Smooth muscle cell (in vitro differentiated cells): Measurements from ENCODE around the gene ZNF142. TPM values are rescaled to one million over a fixed set of nuclear protein-coding genes. Genes with fewer than 3 reads are reported as not detected.

Experiments
- DNase-seq: peaks from one replicate; lab custom pipeline; 2025; ENCODE audit not compliant: unreplicated experiment; lab: John Stamatoyannopoulos, UW
- H2AFZ ChIP-seq: fragments of 200-600 bp; sonication (generic); 2 replicates; pipeline ENCODE4 v1.6.0; 2016; ENCODE audit warnings: antibody characterized with exemption, low read depth, mild to moderate bottlenecking
- H3F3A ChIP-seq: fragments of 200-600 bp; sonication (generic); 2 replicates; pipeline ENCODE4 v1.6.0; 2017; ENCODE audit warnings: antibody characterized with exemption, low read depth
- H3K27ac ChIP-seq: fragments of 200-600 bp; sonication (generic); 2 replicates; pipeline ENCODE4 v1.5.1; 2016; ENCODE audit warnings: low read depth, mild to moderate bottlenecking
- H3K27me3 ChIP-seq: fragments of 200-600 bp; sonication (generic); 2 replicates; pipeline ENCODE4 v1.6.1; 2016; ENCODE audit warnings: low read depth, mild to moderate bottlenecking
- H3K36me3 ChIP-seq: fragments of 200-600 bp; sonication (generic); 2 replicates; pipeline ENCODE4 v1.5.1; 2016; ENCODE audit warnings: low read depth
- H3K4me1 ChIP-seq: fragments of 200-600 bp; sonication (generic); 2 replicates; pipeline ENCODE4 v1.5.1; 2016; ENCODE audit warnings: low read depth
- H3K4me2 ChIP-seq: fragments of 200-600 bp; sonication (generic); 2 replicates; pipeline ENCODE4 v1.6.0; 2016; ENCODE audit warnings: mild to moderate bottlenecking
- H3K4me3 ChIP-seq: fragments of 200-600 bp; sonication (generic); 2 replicates; pipeline ENCODE4 v1.5.1; 2016; ENCODE audit warnings: mild to moderate bottlenecking
- H3K79me2 ChIP-seq: fragments of 200-600 bp; sonication (generic); 2 replicates; pipeline ENCODE4 v1.6.0; 2016; ENCODE audit warnings: low read depth, mild to moderate bottlenecking
- H3K9ac ChIP-seq: fragments of 200-600 bp; sonication (generic); 2 replicates; pipeline ENCODE4 v1.6.0; 2016; ENCODE audit warnings: low read depth
- H3K9me3 ChIP-seq: fragments of 200-600 bp; sonication (generic); replicated peaks from 2 replicates; pipeline ENCODE4 v1.5.1; 2016; ENCODE audit warnings: low read depth
- H4K20me1 ChIP-seq: fragments of 200-600 bp; sonication (generic); 2 replicates; pipeline ENCODE4 v1.6.0; 2016; ENCODE audit warnings: low read depth
- CTCF ChIP-seq: fragments of 200-600 bp; sonication (generic); IDR thresholded peaks from 2 replicates; pipeline ENCODE4 v1.5.1; 2017; ENCODE audit warnings: borderline replicate concordance, mild to moderate bottlenecking, antibody characterized with exemption; ENCODE audit not compliant: insufficient read depth, poor library complexity, severe bottlenecking
- WGBS: methylation state at CpG from one replicate; pipeline ENCODE4 v1.1.7; 2016; ENCODE audit warnings: low lambda C conversion rate; 5-methylcytosine and 5-hydroxymethylcytosine counted together
- polyA plus RNA-seq: library from polyadenylated mRNA; unstranded; fragments of >200 nt; fragmentation: Nextera tagmentation; extraction: Ambion mirVana; gene quantifications from 2 replicates; pipeline ENCODE4 v1.2.1, GENCODE V29; 2016
- total RNA-seq: library from RNA; depleted of rRNA; stranded (reverse); fragments of >200 nt; gene quantifications from 2 replicates; pipeline ENCODE4 v1.2.3, GENCODE V29; 2014

ZNF142 gene
- total and polyA plus RNA-seq, 2 experiments from 2014 or later: 5.8 to 7.3 TPM

- H3K9me3 ChIP-seq: no peaks in the 10 kb centered on the region
- no peak overlapping the region for H3K4me3 ChIP-seq
- H3K9ac ChIP-seq: no peak overlapping the region
- no peak for DNase-seq
- 97% methylated on average over 18 of the region's 18 CpGs for WGBS
- no peaks in the 10 kb centered on the region for H4K20me1 ChIP-seq
- H3F3A ChIP-seq: no peaks in the 10 kb centered on the region
- H3K36me3 ChIP-seq: no peaks in the 10 kb centered on the region
- H3K27ac ChIP-seq: no peak overlapping the region
- H3K79me2 ChIP-seq: no peaks in the 10 kb centered on the region
- no peak overlapping the region for H3K4me2 ChIP-seq
- H3K4me1 ChIP-seq: no peaks in the 10 kb centered on the region
- H2AFZ ChIP-seq: no peak overlapping the region
- no peak for TF ChIP-seq CTCF
- H3K27me3 ChIP-seq: no peaks in the 10 kb centered on the region
Observed at GRCh38 chr2:218642121-218642656, 17.2 kb downstream of the ZNF142 start.

GRCh38 chr2:218638372-218638771 is 21.1 kb downstream of the ZNF142 start:
- H3K9me3 ChIP-seq: no peaks in the 10 kb centered on the region
- no peaks in the 10 kb centered on the region for H3K27me3 ChIP-seq
- H3K36me3 ChIP-seq: peaks cover 5% of the 10 kb centered on the region
- WGBS: 98% methylated on average over 17 of the region's 18 CpGs
- H4K20me1 ChIP-seq: no peaks in the 10 kb centered on the region
- no peaks in the 10 kb centered on the region for H3K79me2 ChIP-seq
- TF ChIP-seq CTCF: no peak
- no peaks in the 10 kb centered on the region for H3F3A ChIP-seq
- DNase-seq: no peak
- no peak overlapping the region for H2AFZ ChIP-seq
- no peaks in the 10 kb centered on the region for H3K4me1 ChIP-seq
- H3K4me2 ChIP-seq: no peak overlapping the region
- H3K4me3 ChIP-seq: no peak overlapping the region
- H3K27ac ChIP-seq: no peak overlapping the region
- H3K9ac ChIP-seq: no peak overlapping the region

- Histone ChIP-seq H3K4me1 (no peaks in the 10 kb centered on the region), H2AFZ (no peak overlapping the region), H3K4me2 (no peak overlapping the region), H3K9ac (no peak overlapping the region), H3K36me3 (peaks cover 5% of the 10 kb centered on the region), H4K20me1 (no peaks in the 10 kb centered on the region), H3K27me3 (no peaks in the 10 kb centered on the region), H3K27ac (no peak overlapping the region), H3F3A (no peaks in the 10 kb centered on the region), H3K4me3 (no peak overlapping the region), H3K79me2 (no peaks in the 10 kb centered on the region), H3K9me3 (no peaks in the 10 kb centered on the region)
- DNase-seq: no peak
- 97% methylated on average over 5 of the region's 5 CpGs for WGBS
- TF ChIP-seq CTCF: no peak
Observed at GRCh38 chr2:218635719-218636118, 23.7 kb downstream of the ZNF142 start.

GRCh38 chr2:218631837-218632236 is 27.6 kb downstream of the ZNF142 start:
- H3K79me2 ChIP-seq: no peaks in the 10 kb centered on the region
- DNase-seq: no peak

More at GRCh38 chr2:218631837-218632236, 27.6 kb downstream of the ZNF142 start:
- H3K27me3 ChIP-seq: no peaks in the 10 kb centered on the region
- no peaks in the 10 kb centered on the region for H4K20me1 ChIP-seq
- WGBS: 89% methylated on average over 4 of the region's 4 CpGs
- no peaks in the 10 kb centered on the region for H3F3A ChIP-seq
- no peak overlapping the region for H3K27ac ChIP-seq
- H3K9ac ChIP-seq: no peak overlapping the region
- H3K36me3 ChIP-seq: peaks cover 5% of the 10 kb centered on the region
- no peak overlapping the region for H3K4me2 ChIP-seq
- no peaks in the 10 kb centered on the region for H3K9me3 ChIP-seq
- H2AFZ ChIP-seq: no peak overlapping the region
- no peak overlapping the region for H3K4me3 ChIP-seq
- no peak for TF ChIP-seq CTCF
- H3K4me1 ChIP-seq: no peaks in the 10 kb centered on the region
